ENCODE results near the gene SRPK2.
A peak's percentile ranks its signal among the peaks of the same experiment; 100 is the strongest.

Gene SRPK2

GRCh38 chr7:105126436-105126975, 262.2 kb downstream of the SRPK2 start:
- Histone ChIP-seq H3K9me3 (no peaks in the 10 kb centered on the region), H3K36me3 (no peaks in the 10 kb centered on the region; the same call in 1 of the 2 replicates), H3K27me3 (no peaks in the 10 kb centered on the region), H3K4me1 (no peaks in the 10 kb centered on the region), H3K4me3 (ENCODE audit: low read depth, low read length) (no peak overlapping the region)
- DNase-seq = peak; percentile 22
- TF ChIP-seq, protein P1, sequence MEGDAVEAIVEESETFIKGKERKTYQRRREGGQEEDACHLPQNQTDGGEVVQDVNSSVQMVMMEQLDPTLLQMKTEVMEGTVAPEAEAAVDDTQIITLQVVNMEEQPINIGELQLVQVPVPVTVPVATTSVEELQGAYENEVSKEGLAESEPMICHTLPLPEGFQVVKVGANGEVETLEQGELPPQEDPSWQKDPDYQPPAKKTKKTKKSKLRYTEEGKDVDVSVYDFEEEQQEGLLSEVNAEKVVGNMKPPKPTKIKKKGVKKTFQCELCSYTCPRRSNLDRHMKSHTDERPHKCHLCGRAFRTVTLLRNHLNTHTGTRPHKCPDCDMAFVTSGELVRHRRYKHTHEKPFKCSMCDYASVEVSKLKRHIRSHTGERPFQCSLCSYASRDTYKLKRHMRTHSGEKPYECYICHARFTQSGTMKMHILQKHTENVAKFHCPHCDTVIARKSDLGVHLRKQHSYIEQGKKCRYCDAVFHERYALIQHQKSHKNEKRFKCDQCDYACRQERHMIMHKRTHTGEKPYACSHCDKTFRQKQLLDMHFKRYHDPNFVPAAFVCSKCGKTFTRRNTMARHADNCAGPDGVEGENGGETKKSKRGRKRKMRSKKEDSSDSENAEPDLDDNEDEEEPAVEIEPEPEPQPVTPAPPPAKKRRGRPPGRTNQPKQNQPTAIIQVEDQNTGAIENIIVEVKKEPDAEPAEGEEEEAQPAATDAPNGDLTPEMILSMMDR (IDR thresholded peaks at IDR 0.05; ENCODE audit: low read depth, low read length) = no peak

GRCh38 chr7:105125745-105126144, 263.0 kb downstream of the SRPK2 start:
- no peak for DNase-seq
- Histone ChIP-seq H3K27me3 (no peaks in the 10 kb centered on the region), H3K4me1 (no peaks in the 10 kb centered on the region), H3K4me3 (ENCODE audit: low read depth, low read length) (no peak overlapping the region), H3K9me3 (no peaks in the 10 kb centered on the region), H3K36me3 (no peaks in the 10 kb centered on the region; the same call in 1 of the 2 replicates)
- TF ChIP-seq, protein P1 (IDR thresholded peaks at IDR 0.05; ENCODE audit: low read depth, low read length) = no peak

- TF ChIP-seq, protein P1 (IDR thresholded peaks at IDR 0.05; ENCODE audit: low read depth, low read length) = no peak
- Histone ChIP-seq H3K9me3 (no peaks in the 10 kb centered on the region), H3K36me3 (peaks cover 4% of the 10 kb centered on the region; the same call in 1 of the 2 replicates)
Observed at GRCh38 chr7:105122619-105123018, 266.1 kb downstream of the SRPK2 start.

DNA sequence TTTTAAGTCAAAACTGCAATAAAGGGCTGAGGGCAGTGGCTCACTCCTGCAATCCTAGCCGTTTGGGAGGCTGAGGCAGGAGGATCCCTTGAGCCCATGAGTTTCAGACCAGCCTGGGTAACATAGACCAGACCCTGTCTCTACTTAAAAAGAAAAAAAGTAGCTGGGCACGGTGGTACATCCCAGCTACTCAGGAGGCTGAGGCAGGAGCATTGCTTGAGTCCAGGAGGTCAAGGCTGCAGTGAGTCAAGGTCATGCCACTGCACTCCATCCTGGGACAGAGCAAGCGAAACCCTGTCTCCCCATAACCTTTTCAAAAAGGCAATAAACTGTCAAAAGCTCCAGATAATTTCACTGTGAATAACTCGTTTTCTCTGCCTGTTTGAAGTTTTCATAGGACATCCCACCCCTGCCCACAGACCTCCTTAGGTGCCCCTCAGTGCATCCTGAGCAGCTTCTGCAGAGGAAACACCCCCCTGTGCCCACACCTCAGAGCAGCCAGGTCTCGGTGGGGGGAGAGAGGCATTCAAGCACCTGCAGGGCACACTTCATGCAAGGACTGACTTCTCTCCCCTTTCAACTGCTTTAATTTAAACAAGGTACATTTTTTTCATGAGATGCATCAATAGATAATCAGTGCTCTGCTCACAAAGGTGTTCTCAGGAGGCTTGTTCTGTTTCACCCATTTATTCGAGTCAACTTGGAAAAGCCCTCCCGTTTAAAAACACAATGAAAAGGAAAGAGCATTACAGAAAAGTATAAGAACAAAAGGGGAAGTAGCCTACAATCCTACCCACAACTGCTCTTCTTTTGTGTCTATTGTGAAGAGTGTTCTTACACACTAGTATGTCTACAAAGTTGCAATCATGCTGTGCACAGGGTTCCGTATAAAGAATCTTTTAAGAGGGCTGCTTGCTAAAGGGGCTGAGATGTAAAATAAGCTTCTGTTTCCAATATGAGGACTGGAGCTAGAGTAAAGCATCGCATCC, 269.8 kb downstream of the SRPK2 start:
- Histone ChIP-seq H3K4me1 (no peaks in the 10 kb centered on the region), H3K9me3 (no peaks in the 10 kb centered on the region), H3K4me3 (ENCODE audit: low read depth, low read length) (no peak overlapping the region), H3K27me3 (no peaks in the 10 kb centered on the region), H3K36me3 (peaks cover 19% of the 10 kb centered on the region)
- DNase-seq = no peak
- TF ChIP-seq, protein P1 (IDR thresholded peaks at IDR 0.05; ENCODE audit: low read depth, low read length) = no peak

More at GRCh38 chr7:105122619-105123018, 266.1 kb downstream of the SRPK2 start:
- no peaks in the 10 kb centered on the region for H3K27me3 ChIP-seq
- H3K4me1 ChIP-seq = no peaks in the 10 kb centered on the region
- no peak for DNase-seq
- no peak overlapping the region for H3K4me3 ChIP-seq (ENCODE audit: low read depth, low read length)

DNA sequence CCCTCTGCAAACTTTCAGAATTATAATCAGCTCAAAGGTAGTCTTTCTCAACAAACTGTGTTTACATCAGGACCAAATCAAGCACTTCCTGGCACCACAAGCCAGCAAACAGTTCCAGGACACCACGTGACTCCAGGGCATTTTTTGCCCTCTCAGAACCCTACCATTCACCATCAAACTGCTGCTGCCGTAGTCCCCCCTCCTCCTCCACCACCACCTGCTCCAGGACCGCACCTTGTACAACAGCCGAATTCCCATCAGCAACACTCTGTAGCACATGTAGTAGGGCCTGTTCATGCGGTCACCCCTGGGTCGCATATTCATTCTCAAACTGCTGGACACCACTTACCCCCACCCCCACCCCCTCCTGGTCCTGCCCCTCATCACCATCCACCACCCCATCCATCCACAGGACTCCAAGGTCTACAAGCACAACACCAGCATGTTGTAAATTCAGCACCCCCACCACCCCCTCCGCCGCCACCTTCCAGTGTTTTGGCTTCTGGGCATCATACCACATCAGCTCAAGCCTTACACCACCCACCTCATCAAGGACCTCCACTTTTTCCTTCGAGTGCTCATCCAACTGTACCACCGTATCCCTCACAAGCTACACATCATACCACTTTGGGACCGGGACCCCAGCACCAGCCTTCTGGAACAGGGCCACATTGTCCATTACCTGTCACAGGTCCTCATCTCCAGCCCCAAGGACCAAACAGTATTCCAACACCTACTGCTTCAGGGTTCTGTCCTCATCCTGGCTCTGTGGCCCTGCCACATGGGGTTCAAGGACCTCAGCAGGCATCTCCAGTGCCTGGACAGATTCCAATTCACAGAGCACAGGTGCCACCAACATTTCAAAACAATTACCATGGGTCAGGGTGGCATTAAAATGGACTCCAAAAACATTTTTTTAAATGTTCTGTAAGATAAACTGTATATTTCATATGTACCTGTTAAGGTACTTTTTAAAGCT, 276.0 kb downstream of the SRPK2 start:
- Histone ChIP-seq H3K36me3 (peaks cover 67% of the 10 kb centered on the region), H3K4me3 (ENCODE audit: low read depth, low read length) (no peak overlapping the region), H3K9me3 (no peaks in the 10 kb centered on the region), H3K4me1 (no peaks in the 10 kb centered on the region), H3K27me3 (no peaks in the 10 kb centered on the region)
- no peak for DNase-seq
- TF ChIP-seq, protein P1 (IDR thresholded peaks at IDR 0.05; ENCODE audit: low read depth, low read length) = no peak
